Stimulated activated CD4-positive, alpha-beta T cell treated with anti-CD3 and anti-CD28 coated beads, Interleukin-1b, Interleukin-23, amount 100 ng/mL, for 4 hours (primary cell): ENCODE measurements around the gene GMDS.

Experiments used
- DNase-seq, 2 donors: peaks; one replicate each; pipeline ENCODE4 v3.0.0-alpha.2; 2020; ENCODE audit warnings: low read depth in 2 of 2

Gene GMDS

DNA sequence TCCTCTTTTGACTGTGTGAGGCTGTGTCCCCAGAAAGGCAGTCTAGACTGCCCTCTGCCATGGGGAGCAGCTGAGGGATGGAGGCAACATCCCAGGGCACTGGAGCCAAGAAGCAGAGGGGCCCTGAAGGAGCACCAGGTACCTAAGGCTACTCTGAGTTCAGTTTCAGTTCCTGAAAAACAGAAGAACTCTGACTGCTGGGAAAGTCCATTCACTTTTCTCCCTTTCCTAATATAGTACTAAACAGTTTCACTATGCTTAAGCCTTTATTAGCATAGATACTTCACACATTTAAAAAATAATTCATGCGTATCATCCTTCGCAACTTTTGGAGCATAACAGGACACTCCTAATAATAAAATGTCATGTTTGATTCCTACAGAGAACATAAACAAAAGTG is 505.7 kb downstream of the GMDS start:
- DNase-seq = no peak

DNA sequence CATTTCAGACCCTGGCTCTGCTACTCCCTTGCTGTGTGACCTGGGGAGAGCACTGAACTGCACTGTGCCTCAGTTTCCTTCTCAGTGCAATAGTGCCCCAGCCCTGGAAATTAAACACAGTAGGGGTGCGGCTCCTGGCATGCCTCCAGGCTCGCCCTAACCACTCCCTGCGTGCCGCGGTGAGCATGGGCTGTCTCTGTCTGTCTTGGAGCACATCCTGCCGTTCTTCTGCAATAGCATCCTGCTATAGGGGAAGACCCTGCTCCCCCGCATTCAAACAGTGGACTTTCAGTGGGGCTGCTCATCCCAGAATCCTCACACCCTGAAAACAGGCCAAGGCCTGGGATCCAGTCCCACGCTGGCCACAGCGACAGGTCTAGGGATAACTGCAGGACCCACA is 506.2 kb downstream of the GMDS start:
- no peak for DNase-seq

DNA sequence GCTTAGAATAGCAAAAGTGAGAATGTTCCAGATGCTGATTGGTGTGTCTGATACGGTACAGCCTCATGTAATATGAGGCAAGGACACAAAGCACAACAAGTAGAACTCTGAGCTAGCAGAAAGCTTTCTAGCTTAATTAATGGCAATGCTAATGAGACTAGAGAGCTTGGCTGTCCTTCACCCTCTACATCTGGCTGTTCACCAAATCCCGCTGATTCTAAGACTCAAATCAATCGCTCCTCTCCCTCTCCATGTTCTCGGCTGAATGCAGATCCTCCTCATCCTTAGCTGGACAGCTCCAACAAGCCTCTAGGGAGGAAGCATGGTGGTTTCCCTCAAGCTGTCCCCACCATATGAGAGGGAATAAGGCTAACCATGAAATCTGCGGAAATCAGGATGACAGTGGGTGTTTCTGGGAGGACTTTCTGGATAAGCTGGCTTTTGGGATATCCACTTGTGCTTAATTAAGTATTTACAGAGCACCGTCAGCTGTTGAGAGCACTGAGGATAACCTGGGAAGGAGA is 506.8 kb downstream of the GMDS start:
- DNase-seq = no peak

DNA sequence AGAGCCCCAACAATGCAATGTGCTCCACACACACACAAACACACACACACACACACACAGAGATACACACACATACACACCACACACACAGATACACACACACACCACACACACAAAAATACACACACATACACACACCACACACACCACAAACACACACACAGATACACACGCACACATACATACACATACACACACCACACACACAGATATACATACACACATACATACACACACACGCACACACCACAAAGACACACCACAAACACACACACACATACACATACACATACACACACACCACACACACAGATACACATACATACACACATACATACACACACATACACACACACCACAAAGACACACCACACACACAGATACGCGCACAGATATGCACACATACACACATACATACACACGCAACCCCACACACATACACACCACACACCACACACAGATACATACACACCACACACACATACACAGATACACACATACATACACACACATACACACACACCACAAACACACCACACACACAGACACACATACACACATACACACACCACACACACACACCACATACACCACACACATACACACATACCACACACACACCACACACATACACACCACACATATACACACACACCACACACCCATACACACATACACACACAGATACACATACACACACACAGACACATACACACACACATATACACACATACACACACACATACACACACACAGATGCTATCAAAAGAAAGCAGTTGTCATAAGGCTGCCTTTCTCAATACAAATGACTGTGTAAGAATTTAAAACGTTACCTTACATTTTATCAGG is 507.7 kb downstream of the GMDS start:
- no peak for DNase-seq

DNA sequence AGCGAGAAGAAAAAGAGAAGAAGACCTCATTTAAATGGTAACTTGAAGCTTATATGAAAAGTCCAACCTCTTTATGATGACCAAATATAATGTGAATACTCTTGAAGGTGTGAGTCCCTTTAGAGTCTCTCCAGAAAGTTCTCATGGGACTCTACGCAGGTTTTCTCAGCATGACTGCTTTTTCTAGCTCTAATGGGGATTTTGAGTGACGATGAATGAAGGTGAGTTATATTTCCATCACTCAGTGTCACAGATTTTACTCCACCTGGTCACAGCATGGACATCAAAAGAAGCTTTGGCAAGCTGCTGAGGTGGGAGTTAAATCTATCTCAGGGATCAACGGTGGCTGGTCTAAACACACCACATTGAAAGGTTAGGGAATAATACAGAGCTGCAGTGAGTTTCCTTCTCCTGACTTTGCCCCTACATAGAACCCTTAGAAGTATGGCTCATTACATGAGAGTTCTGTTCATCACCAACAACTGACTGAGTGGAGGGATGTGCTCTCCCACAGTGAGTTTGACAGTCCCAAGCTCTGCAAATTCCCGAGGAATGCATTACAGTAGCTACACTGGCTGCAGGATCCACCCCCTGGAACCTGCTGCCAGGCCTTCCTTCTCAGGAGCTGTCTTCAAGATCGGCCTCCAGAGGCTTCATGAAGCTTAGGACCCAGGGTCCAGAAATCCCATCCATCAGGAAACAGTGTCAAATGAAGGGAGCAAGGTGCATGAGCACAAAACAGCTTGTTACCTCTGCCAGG is 508.9 kb downstream of the GMDS start:
- no peak for DNase-seq

DNA sequence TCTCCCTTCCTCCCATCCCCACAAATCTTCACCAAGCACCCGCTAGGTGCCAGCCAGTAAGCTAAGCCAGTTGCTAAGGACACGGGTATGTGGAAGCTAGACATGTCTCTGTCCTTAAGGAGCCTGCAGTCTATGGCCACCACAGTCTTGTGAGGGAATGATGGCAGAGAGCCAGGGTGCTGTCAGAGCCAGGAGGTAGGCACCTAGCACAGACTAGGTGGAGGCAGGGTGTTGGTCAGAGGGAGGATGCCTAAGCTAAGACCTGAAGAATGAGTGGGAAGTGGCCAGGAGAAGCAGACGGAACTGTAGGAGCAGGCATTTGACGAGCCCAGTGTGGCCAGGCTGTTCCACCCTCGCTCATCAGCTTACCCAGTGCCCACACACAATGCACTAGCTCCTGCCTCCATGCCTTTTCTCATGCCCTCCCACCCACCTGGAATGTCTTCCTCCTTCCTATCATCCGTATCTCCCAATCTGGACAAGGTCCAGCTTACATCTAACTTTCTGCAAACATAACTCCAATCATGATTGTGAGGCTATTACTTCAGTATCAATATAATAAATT is 510.1 kb downstream of the GMDS start:
- no peak for DNase-seq

DNA sequence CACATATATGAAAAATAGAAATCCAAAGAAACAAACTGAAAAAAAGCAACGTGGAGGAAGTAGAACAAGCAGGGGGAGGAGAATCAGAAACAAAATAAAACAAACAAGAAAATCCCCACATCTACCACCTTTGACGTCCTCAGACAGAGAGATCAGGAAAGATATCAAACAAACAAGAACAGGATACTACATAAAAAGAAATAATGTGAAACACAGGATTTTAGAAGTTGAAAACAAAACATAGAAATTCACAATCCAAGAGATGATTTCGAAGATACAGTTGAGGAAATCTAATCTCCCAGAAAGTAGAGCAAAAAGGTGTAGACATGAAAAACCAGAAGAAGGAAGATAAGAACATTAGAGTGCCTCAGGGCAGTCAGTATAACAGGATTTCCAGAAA is 514.5 kb downstream of the GMDS start:
- DNase-seq = no peak

DNA sequence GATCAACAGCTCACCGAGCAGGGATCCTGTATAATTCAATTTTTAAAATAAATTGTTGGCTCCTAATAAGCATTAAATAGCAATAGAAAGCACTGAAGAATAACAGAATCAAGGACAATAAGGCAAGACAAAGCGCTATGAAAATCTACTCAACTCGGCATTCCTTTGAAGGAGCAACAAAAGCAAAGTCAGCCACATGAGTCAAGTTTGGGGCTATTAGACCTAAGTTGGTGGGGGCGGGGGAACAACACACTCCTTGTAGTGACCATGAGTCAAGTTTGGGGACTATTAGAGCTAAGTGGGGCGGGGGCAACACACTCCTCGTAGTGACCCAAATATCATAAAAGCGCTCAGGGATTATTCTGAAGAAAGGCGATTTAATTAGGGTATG is 515.7 kb downstream of the GMDS start:
- no peak for DNase-seq

DNA sequence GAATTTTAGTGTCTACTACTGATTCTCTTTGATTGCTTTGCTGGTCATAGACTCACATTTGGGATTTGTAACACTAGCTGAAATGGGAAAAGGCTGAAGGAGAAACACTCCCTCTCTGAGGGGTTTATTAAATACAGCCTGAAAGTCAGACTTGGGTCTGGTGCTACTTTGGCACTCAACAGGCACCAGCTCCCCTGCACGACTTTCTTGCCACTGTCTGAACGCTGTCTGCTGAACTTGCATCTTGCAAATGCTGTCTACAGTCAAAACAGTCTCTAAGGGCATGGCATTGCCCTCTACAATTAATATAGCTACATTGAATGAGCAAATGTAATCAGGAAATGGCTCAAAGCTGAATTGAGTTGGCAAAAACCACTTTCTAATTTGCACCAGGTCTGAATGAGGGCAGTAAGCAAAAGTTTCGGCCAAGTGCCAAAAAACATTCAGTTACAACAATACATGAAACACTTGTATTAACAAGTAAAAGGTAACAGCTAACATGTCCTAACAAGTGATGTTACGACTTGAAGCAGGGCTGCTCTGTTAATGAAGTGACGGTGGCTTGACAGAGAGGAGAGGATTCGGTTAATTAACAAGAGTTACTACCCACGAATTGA is 516.2 kb downstream of the GMDS start:
- DNase-seq = no peak

DNA sequence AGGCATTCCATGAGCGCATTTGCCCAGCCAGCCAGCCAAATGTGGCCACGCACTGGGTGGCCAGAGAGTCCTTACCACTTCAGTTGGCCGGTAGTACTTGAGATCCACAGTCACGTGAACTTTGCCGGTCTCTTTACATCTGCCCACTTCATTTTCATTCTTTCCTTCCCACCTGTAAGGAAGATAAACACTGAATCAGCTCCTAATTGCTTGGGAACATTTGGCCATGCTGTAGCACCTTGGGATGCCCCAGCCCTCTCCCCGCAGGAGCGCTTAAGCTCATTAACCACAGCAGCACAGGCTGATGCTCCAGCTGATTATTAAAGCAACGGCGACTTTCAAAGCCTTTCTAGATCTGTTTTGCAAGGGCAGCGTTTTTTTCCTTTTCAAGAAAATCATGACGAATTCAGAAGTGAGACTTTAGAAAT is 519.0 kb downstream of the GMDS start:
- no peak for DNase-seq

DNA sequence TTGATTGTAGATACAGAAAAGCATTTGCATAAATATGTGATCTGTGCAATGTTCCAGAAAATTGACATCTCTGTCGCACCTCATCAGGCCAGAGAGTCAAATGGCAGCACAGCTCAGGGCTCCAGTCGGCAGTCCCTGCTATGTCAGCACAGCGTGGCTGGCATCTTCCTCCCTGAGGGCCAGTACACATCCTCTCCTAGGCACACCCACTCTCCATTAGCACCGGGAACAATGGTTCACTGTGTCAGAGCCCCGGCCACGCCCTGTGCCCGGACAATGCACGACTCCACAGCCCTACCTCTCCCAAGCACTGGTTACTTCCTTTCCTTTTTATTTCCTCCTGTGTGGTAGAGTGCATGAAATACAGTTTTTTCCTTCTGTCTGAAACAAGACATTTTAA is 520.8 kb downstream of the GMDS start:
- no peak for DNase-seq

DNA sequence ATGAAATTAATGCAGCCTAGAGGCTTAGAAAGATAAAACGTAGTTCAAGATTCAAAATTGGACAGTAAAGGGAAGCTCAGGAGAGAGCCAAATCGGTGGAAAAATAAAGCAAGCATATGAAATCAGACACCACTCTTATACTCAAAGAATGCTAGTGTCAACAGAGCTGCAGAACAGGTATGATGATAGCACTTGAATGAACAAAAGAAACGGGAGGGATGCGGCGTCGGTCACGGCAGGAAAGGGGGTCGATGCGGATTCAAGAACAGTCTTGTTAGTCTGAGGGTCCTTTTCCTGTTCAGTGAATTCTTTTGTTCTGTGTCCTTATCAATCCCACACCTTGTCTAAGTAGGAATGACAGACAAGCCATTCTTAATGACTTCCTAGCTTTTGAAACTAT is 521.3 kb downstream of the GMDS start:
- DNase-seq = no peak

DNA sequence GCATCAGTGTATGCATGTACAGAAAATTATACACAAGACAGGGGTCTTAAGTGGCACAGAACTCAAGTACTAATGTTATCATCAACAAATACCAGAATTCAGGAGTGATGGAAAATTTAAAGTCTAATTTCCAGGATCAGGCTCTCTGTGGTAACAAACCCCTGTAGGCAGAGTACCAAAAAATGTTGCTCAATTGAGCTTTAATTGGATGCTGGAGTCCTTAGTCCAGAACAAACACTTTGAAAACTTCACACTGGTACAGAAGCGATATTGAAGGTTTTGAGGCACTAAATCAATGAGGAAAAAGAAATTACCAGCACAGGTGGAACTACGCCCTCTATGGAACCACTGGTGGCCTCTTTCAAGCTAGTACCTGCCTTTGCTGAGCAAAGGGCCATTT is 522.6 kb downstream of the GMDS start:
- no peak for DNase-seq

DNA sequence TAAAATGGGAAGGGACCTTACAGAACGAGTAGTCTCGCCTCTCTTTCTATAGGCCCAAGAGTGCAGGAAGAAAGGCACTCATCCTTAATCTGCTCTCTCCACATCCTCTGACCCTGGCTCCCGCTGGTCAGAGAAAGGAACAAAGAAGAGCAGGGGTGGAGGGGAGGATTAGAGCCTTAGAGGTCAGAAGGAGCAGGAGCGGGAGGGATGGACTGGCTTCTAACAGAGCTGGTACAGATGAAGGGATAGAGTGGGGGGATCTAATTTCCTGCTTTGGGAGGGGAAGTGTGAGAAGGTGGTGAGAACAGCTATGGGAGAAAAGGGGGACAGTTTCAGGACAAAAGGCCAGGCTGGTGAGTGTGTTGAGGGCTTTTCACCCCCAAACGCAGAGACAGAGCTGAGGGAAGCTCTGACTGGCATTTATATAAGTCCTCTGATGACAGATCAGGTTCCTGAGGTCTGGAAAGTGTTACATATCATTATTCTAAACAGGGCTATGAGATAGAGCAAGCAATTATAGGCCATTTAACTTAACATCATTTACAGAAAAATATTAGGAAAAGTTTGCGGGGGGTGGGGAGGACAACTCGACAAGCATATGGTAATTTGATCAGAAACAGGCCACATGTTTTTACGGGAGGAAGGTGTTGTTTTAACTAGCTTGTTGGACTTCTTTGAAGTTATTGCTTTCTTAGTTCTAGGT is 524.6 kb downstream of the GMDS start:
- DNase-seq = no peak

DNA sequence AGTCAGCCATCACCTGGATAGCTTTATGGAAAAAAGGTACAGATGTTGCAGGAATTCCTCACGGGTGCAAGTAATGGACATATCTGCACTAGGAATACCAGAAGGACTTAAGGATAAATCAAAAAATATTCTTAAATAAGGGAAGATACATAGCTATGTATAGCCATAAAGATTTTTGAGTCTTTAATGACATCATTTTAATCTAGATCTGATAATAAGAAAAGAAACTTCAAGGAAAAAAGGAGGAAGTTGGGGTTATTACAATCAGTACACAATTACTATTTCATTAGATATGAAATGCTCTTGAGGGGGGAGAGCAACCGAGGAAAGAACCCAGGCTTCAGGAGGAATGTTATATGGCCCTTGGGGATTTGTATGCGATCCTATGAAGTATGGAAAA is 525.5 kb downstream of the GMDS start:
- DNase-seq = no peak

DNA sequence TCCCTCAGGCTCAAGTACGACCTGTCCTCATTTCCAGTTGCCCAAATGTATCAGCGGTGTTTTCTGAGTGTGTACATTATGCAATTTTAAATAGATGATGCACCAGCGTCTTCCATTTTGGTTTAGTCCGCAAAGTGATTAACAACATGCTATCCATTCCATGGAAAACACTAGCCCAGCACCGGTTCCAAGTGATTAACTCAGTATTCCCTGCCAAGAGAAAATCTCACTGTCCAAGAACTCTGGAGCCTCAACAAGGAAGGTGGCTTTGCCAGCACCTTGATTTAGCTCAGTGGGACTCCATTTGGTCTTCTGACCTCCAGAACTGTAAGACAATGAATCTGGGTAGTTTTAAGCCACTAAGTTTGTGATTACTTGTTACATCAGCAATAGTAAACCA is 528.5 kb downstream of the GMDS start:
- DNase-seq = no peak

DNA sequence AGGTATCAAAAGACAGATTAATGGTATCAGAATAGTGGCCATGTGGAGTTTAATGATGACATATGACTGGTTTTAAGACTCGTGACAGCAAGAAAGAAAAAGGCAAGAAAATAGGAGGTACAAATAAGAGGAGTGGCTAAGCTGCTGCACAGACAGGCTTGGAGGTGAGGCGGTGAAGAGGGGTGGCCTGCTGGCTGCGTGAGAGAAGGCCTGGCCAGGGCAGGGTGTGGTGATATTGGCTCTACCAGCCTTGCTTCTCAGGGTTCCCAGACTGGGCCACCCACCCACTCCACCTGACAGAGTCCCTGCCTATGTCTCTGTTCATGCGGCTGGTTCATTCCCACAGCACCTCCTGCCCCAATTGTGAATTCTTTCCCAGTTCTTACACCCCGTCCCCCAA is 529.0 kb downstream of the GMDS start:
- no peak for DNase-seq

DNA sequence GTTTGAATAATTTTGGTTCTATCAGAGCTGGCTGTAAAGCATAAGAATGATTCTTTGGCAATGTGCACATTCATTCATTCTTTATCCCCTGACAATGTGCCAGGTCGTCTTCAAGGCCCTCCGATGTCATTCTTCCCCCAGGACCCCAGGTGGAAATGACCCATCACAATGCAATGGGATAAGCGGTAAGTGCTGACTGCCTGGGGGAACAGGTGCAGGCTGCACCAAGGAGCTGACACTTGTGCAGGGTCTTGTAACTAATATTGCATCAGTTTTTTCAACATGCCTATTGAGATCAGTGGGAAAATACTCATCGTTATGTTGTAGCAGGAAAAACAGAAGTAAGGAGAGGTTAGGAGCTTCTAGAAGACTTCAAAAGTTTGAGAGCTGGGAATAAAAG is 530.1 kb downstream of the GMDS start:
- DNase-seq = no peak

DNA sequence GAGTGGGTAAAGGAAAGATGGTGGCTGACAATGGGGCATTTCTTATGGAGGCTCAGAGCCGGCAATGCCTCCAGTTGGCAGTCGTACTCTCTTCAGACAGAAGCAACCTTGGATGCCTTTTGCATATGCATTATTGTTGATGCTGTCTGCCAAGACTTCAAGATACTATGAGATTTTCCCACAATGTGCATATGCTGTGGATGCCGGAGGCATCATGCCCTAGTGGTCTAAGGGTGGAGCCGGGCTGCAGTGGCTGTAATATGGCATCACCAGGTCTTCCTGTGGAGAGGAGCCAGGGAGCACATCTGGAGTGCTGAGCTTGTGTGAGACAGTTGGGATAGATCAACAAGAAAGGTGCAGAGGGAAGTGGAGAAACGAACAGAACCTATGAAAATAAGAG is 530.8 kb downstream of the GMDS start:
- no peak for DNase-seq

DNA sequence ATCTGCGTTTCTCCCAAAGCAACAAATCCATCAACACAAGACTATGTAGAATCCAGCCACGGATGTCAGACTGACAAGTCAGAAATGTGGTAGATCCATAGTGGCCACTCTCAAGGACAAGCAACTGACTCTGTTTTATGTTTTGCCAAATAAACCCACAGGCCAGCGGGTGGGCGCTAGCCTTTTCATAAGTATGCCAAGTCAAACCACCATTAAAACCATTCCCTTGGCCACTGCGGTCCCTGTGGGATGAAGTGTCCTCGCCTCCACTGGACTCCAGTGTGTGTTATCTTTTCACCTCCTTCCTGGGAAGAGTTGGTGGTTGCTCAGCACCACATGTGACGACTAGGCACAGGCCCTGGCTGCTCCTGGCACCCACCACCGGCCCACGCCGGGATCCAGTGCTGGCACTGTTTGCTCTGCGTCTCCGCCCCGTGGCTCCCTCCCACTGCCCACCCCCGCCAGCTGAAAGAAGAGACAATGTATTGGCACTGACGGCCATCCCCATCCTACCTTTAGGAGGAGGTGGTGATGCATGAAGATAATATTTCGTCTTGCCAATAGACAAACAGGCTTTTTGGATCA is 532.3 kb downstream of the GMDS start:
- DNase-seq = no peak

DNA sequence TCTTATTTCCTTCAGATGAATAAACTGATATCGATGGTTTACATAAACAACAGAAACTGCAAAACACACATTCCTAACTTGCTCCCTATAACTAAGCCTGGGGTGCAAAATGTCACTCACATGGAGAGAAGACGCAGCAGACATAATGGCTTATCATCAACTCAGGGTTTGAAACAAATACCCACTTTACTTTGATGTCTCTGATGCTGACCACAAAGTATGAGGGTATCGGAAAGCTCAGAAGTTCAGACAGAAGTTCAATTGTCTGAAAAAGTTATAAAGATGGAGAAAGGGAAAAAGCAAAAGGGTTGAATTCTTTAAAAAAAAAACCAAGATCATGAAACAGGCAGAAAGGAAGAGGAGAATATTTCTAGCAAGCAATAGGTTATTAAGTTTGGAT is 533.0 kb downstream of the GMDS start:
- DNase-seq = no peak
